Measurements from ENCODE around the gene HDAC4.

- TF ChIP-seq CTCF (IDR thresholded peaks at IDR 0.05) (no peak), NFE2L1 (CRISPR knock-in tag; IDR thresholded peaks at IDR 0.05) (no peak), MAX (CRISPR knock-in tag; IDR thresholded peaks at IDR 0.05) (no peak), MXD4 (CRISPR knock-in tag; IDR thresholded peaks at IDR 0.05; ENCODE audit: borderline replicate concordance) (no peak), FOXJ3 (CRISPR knock-in tag; IDR thresholded peaks at IDR 0.05; ENCODE audit: borderline replicate concordance) (no peak), USF1 (CRISPR knock-in tag; IDR thresholded peaks at IDR 0.05) (no peak), TCF7 (CRISPR knock-in tag; IDR thresholded peaks at IDR 0.05; ENCODE audit: low read depth) (no peak), ESRRA (CRISPR knock-in tag; IDR thresholded peaks at IDR 0.05; ENCODE audit: borderline replicate concordance) (no peak)
Measured at GRCh38 chr2:239022437-239023260, 378.2 kb downstream of the HDAC4 start.

All from WTC11 (cell line).